Left lung (tissue), 10 donors: Measurements from ENCODE around the gene HYDIN. TPM values are rescaled to one million over a fixed set of nuclear protein-coding genes. Genes with fewer than 3 reads are reported as not detected.
A peak's percentile ranks its signal among the peaks of the same experiment; 100 is the strongest.

Source experiments
- ATAC-seq: fragments of 200-7000 bp; cut with Tn5 transposase; one replicate; pipeline ENCODE4 v1.9.1; 2020; ENCODE audit warnings: moderate library complexity
- DNase-seq, 4 donors: peaks; one replicate each; pipeline ENCODE4 v3.0.0-alpha.2; 2013 to 2020
- H3K27ac ChIP-seq, 2 donors: fragments of 200-600 bp; sonication (generic) in 1 of 2; one replicate each; pipeline versions ENCODE4 v1.5.0 to v1.8.0; 2020 to 2021
- H3K27me3 ChIP-seq, 2 donors: fragments of 200-600 bp; sonication (generic) in 1 of 2; one replicate each; pipeline versions ENCODE4 v1.5.0 to v1.8.0; 2020 to 2021
- H3K36me3 ChIP-seq, 2 donors: fragments of 200-600 bp; sonication (generic) in 1 of 2; one replicate each; pipeline versions ENCODE4 v1.5.0 to v1.8.0; 2020 to 2021
- H3K4me1 ChIP-seq, 2 donors: fragments of 200-600 bp; one replicate each; pipeline ENCODE4 v1.8.0; 2021
- H3K4me3 ChIP-seq, 2 donors: fragments of 200-600 bp; sonication (generic) in 1 of 2; one replicate each; pipeline versions ENCODE4 v1.5.0 to v1.8.0; 2020 to 2021; ENCODE audit warnings: mild to moderate bottlenecking in 1 of 2
- H3K9me3 ChIP-seq, 2 donors: fragments of 200-600 bp; sonication (generic) in 1 of 2; one replicate each; pipeline versions ENCODE4 v1.5.0 to v1.8.0; 2020 to 2021
- intact Hi-C, 2 donors: fragments of 100-400 bp; cut with DNase I; formaldehyde crosslinking; loops; one replicate each; pipeline versions ENCODE4 v1.11.2 to v1.14.2; 2022
- polyA plus RNA-seq, 6 donors: library from polyadenylated mRNA; unstranded; fragments of 120-200 nt; gene quantifications; one replicate each; pipeline ENCODE4 v1.2.1, GENCODE V29; 2013; ENCODE audit not compliant: insufficient read length in 6 of 6
- total RNA-seq, 2 donors: library from RNA; stranded (reverse); fragmentation: NEBNext Ultra II Directional; extraction: Animal tissue kit (Norgen Biotek cat#: 25700); gene quantifications; one replicate each; pipeline ENCODE4 v1.2.1, GENCODE V29; 2021
- TF ChIP-seq, protein P1 (sequence below), 2 donors: fragments of 200-600 bp; sonication (generic) in 1 of 2; IDR thresholded peaks; one replicate each; pipeline versions ENCODE4 v1.5.0 to v1.8.0; 2021; ENCODE audit warnings: antibody characterized with exemption in 2 of 2
- donor health status: DM: no; HTN: yes; CAD: no.
- donor health status: DM: no; HTN: no; CAD: no.

The HYDIN gene
- total and polyA plus RNA-seq, 8 donors = 3.3 to 16.8 (median 12.4) TPM

DNA sequence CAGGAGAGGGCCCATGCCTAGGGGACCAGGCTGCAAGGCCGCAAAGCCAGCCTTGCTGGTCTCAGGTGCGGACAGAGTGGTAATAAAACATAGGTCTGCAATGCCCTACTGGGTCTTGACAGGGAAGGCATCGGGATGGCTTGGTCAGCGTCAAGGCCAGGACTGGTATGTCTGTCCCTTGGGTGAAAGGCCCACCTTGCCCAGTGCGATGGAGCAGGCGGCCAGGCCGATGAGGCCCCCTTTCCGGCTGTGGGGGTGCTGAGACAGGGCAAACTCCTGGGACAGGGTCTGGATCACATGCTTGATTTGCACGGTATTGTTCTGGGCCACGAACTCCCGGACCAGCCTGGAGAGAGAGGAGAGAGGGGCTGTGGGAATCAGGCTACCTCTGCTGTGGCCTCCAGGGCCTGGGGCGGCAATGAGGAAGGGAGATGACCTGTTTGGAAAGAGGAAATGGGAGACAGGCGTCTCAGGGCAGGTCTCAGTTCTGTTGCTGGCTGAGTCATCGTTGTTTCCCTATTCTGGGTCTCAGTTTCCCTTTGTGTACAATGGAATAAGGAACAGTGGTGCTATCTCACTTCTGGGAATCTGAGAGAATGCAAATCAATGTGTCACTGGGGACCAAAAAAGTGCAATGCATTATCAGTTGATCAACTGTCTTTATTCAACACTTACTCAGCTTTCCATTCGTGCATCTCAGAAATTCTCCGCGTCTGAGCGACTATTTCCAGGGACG lies 444.3 kb downstream of the HYDIN start:
- H3K27me3 ChIP-seq = no peaks in the 10 kb centered on the region
- H3K4me1 ChIP-seq = peaks cover 4 to 6% of the 10 kb centered on the region in 2 donors
- ATAC-seq = no peak
- H3K9me3 ChIP-seq = no peaks in the 10 kb centered on the region
- intact Hi-C loops = no loop called here
- H3K27ac ChIP-seq = no peak overlapping the region
- peaks cover 0 to 72% of the 10 kb centered on the region in 2 donors for H3K36me3 ChIP-seq
- no peak for DNase-seq
- TF ChIP-seq, protein P1, sequence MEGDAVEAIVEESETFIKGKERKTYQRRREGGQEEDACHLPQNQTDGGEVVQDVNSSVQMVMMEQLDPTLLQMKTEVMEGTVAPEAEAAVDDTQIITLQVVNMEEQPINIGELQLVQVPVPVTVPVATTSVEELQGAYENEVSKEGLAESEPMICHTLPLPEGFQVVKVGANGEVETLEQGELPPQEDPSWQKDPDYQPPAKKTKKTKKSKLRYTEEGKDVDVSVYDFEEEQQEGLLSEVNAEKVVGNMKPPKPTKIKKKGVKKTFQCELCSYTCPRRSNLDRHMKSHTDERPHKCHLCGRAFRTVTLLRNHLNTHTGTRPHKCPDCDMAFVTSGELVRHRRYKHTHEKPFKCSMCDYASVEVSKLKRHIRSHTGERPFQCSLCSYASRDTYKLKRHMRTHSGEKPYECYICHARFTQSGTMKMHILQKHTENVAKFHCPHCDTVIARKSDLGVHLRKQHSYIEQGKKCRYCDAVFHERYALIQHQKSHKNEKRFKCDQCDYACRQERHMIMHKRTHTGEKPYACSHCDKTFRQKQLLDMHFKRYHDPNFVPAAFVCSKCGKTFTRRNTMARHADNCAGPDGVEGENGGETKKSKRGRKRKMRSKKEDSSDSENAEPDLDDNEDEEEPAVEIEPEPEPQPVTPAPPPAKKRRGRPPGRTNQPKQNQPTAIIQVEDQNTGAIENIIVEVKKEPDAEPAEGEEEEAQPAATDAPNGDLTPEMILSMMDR (IDR thresholded peaks at IDR 0.05) = no peak
- H3K4me3 ChIP-seq = no peak overlapping the region

DNA sequence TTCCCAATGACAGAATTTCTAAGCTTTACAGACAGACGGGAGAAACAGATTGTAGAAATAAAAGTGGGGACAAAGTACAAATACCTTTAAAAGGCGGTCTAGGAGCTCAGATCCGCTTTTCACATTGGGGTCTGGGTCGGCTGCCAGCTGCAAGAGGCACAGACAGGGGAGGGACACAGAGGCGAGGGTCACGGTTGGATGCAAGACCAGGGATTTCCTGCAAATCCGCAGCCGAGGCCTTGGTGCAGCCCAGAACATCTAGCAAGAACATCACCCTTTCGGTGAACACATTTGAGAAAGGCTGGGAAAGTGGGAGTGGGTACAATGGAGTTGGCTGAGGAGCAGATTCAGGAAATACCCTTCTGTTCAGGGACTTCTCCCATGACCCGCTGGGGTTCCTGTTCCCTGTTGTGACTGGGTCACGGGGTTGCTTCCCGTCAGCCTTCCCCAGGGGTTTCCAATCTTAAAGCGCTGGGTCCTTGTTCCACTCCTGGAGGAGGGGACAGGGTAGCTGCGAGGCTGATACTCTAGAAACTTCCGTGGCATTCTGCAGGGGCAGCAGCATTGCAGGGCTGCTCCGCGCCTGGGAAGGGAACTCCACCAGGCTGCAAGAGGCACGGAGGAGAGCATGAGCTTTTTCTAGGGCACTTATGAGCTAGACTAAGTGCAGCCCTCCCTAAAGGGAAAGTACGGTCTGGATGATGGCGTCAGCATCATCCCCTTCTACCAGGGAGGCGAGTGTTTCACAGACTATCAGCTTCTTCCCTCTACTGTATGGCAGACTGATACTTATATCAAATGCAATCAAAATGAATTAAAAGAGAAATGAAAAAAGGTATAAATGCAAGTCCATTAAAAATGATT lies 445.6 kb downstream of the HYDIN start:
- ATAC-seq = no peak
- Histone ChIP-seq H3K4me1 (peaks cover 0 to 6% of the 10 kb centered on the region in 2 donors), H3K27me3 (no peaks in the 10 kb centered on the region), H3K4me3 (no peak overlapping the region), H3K27ac (no peak overlapping the region), H3K36me3 (peaks cover 0 to 85% of the 10 kb centered on the region in 2 donors), H3K9me3 (no peaks in the 10 kb centered on the region)
- TF ChIP-seq, protein P1 (IDR thresholded peaks at IDR 0.05) = no peak
- DNase-seq = no peak
- intact Hi-C loops = no loop called here

DNA sequence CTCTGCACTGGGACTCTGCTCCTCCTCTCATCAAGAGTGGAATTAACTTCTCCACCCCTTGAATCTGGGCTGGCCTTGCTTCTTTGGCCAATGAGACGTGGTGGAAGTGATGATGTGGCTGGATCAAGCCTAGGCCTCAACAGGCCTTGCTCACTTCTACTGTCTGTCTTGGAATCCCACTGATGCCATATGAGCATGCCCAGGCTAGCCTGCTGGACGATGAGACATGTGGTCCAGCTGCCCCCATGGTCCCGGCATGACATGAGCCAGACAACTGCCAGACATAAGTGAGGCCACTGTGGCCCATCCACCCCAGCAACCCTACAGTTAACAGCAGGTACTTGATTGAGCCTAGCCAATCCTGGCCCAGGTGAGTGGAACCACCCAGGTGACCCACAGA lies 448.3 kb downstream of the HYDIN start:
- no peaks in the 10 kb centered on the region for H3K9me3 ChIP-seq
- DNase-seq = peak in 1 of 4 donors; percentile 29
- H3K4me3 ChIP-seq = no peak overlapping the region
- TF ChIP-seq, protein P1 (IDR thresholded peaks at IDR 0.05) = no peak
- H3K27me3 ChIP-seq = no peaks in the 10 kb centered on the region
- H3K4me1 ChIP-seq = peaks cover 0 to 6% of the 10 kb centered on the region in 2 donors
- H3K36me3 ChIP-seq = peaks cover 0 to 98% of the 10 kb centered on the region in 2 donors
- intact Hi-C loops = no loop called here
- no peak for ATAC-seq
- H3K27ac ChIP-seq = no peak overlapping the region

DNA sequence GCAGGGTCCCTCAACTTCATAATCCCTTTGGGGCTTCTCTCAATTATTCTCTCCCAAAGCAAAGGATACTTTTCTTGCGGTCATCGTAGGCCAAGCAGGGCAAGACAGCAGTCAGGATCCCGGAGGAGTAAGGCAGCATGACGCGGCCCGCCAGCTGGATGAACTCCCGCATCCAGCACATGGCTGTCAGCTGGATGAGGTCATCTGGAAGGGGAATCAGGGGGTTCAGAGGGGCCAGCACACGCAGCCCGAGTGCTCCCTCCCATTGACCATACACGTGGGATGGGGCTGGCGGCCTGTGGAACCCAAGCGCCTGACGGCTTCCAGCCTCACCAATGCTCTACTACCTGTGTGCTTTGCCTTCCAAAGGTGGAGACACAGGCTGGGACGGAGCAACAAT lies 448.7 kb downstream of the HYDIN start:
- H3K36me3 ChIP-seq = peaks cover 0 to 98% of the 10 kb centered on the region in 2 donors
- H3K4me3 ChIP-seq = no peak overlapping the region
- no peak overlapping the region for H3K27ac ChIP-seq
- DNase-seq (peak in 1 of 4 donors; percentile 43), ATAC-seq (no peak)
- intact Hi-C loops = no loop called here
- no peaks in the 10 kb centered on the region for H3K9me3 ChIP-seq
- no peaks in the 10 kb centered on the region for H3K27me3 ChIP-seq
- TF ChIP-seq, protein P1 (IDR thresholded peaks at IDR 0.05) = no peak
- peaks cover 0 to 6% of the 10 kb centered on the region in 2 donors for H3K4me1 ChIP-seq

DNA sequence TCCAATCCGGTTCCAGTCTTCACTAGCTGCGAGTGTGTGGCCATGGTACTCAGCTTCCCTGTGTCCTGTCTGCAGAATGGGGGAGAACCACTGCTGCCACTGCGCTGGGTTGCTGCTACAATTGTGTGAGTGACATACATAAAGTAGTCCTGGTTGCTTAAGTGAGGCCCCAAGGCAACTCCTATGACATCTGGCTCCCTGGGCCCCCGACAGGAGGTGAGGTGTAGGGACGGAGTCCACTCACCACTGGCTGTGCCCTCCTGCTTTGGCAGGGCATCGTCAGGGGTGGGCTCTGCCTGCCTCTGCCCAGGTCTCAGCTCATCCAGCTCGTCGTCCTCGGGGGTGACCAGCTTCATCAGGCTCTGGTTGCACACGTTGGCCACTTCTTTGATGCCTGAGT lies 450.0 kb downstream of the HYDIN start:
- Histone ChIP-seq H3K9me3 (no peaks in the 10 kb centered on the region), H3K27me3 (no peaks in the 10 kb centered on the region), H3K4me1 (no peaks in the 10 kb centered on the region), H3K27ac (no peak overlapping the region), H3K4me3 (no peak overlapping the region), H3K36me3 (peaks cover 0 to 99% of the 10 kb centered on the region in 2 donors)
- no peak for ATAC-seq
- intact Hi-C loops = no loop called here
- TF ChIP-seq, protein P1 (IDR thresholded peaks at IDR 0.05) = no peak
- peak in 1 of 4 donors; percentile 41 for DNase-seq
